ENCODE measurements around the gene PSG6.
"Not testable (repeated sequence)": the region's sequence is repeated elsewhere in the genome, so short reads cannot be mapped to it uniquely, and the experiment has no call there.

Gene PSG6

DNA sequence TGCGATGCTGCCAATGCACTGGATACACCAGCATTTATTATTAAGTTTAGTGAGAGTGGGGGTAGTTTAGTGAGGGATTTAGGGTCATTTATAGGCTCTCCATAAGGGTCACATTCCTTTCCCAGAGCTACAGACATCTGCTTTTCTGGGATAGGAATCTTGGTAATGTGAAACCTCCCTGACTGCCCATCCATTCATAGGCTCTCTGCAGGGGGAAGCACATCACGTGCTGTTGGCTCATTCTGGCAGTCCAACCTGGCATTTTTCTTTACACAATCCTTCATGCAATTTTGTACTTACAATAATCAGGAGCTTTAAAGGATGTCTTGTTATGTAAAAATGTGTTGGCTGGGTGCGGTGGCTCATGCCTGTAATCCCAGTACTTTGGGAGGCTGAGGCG lies 17.1 kb downstream of the PSG6 start:
- DNase-seq, result not testable (repeated sequence)

DNA sequence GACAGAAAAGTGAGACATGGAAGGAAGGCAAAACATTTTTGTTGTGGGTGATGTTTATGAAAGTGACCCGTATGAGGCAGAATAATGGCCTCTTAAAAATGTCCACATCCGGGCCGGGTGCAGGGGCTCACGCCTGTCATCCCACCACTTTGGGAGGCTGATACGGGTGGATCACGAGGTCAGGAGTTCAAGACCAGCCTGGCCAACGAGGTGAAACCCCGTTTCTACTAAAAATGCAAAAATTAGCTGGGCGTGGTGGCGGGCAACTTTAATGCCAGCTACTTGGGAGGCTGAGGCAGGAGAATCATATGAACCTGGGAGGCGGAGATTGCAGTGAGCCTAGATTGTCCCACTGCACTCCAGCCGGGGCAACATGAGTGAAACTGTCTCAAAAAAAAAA lies 18.0 kb downstream of the PSG6 start:
- not testable (repeated sequence) for DNase-seq

DNA sequence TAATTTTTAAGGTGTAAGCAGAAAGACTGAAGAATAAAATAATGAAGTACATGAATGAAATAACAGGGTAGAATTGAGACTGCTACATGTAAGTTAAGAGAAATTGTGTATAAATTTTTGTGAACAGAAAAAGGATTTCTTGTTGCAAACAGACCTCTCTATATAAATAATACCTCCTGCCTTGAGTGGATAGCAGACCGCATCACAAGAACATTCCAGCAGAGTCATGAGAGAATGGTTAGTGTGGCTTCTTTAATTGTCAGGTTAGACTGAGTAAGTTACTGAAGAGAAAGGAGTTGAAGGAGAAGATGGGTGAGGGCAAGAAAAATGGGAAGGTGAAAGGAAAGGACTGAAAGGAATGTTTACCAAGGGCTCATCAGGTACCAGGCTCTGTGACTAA lies 18.6 kb downstream of the PSG6 start:
- not testable (repeated sequence) for DNase-seq

DNA sequence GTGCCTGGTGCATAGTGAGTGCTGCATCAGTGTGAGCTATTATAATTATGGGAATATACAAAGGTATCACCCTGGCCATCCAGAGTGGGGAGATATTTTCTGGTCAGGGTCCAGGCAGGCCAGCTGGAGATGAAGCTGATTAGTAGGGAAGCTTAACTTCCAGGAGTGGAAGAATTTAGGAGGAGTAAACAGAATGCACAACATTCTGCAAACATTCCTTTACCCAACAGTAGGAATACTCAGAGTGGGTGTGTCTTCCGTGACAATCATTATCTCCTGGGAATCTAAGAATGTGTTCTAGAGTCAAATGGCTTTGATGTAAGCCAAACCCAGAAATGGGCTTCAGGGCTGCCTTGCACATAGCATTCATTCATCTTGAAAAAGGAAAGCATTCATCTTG lies 19.0 kb downstream of the PSG6 start:
- DNase-seq, result not testable (repeated sequence)

DNA sequence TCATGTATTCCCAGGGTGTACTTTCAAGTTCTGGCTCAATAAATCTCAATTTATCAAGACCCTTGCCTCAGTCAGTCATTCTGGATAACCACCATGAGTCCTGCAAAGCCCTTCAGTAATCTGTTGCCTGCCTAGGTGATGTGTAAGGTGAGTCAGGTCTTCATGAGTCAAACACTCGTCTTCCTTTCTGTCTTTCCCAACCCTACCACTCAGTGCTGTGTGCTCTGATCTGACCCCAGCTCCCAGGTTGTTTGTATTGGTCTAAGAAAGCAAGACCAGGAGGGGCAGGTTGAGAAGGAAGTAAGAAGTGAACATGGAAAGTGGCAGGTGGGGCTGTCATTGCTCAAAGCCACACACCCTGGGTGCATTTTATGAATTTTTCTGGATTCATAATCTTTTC lies 20.0 kb downstream of the PSG6 start:
- DNase-seq, result not testable (repeated sequence)

DNA sequence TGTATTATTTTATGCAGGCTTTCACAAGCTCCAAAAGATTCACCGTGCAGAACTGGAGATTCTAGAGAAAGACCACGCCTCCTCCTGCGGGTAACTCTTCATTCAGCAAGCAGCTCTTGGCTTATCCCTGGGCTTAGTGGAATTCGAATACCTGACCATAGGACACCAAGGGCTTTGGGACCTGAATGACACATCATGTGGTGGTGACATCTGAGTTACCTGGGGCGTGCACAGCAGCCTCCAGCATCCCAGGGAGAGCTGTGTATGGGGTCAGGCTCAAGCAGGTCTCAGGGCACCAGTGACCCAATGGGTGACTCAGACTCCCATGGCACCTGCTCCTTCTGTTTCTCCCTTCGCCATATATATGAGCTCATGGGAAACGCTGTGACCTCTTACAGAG lies 27.2 kb downstream of the PSG6 start:
- not testable (repeated sequence) for DNase-seq

DNA sequence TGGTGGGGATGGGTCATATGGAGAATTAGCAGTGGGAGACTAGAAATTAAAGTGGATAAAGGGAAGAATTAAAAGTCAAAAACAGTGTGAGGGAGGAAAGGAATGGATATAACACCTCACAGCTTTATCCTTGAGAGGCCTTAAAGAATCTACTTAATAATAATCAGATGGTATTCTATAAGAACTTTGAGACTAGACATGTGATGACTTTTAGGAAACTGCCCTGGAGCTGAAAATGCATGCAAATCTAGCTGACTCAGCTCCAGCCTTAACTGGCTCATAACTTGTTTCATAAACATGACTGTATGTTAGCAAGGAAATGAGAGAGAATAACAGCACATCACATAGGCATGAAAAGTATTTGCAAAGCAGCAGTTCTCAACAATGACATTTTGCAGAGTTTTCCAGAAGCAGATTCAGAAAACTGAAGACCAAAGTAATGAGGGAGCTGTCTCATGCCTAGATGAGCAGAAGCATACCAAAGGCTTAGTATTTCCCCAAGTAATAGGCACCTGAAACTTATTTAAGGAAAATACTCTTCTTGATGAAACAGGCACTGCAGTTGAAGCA lies 29.7 kb downstream of the PSG6 start:
- not testable (repeated sequence) for DNase-seq

DNA sequence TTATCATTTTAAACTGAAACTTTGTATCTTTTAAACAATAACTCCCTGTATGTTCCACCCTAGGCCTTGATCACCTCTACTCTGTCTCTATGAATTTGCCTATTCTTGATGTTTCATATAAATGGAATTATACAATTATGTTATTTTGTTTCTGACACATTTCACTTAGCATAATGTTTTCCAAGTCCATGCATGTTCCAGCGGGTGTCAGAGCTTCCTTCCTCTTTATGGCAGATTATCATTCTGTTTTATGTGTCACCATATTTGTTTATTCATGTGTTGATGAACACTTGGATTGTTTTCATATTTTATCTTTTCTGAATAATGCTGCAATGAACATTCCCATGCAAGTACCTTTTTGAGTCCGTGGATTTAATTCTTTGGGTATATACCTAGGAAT lies 35.0 kb downstream of the PSG6 start:
- DNase-seq, result not testable (repeated sequence)

DNA sequence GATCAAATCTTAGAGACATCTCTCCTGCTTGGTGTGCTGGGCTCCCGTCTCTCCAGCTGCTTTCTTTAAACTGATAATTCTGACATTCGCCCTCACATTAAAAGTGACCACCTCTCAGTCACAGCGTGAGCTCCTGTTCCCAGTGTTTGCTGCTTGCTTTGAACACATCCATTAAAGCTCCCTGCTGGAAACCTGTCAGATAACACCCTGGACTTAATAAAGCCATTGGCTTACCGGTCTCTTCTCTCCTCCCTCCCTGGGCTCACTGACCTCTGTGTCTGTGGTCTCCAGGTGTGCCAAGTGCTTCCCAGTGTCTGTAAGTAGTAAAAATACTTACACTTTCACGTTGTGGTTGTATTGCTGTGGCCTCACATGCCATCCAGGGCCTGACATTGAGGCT lies 35.7 kb downstream of the PSG6 start:
- not testable (repeated sequence) for DNase-seq

DNA sequence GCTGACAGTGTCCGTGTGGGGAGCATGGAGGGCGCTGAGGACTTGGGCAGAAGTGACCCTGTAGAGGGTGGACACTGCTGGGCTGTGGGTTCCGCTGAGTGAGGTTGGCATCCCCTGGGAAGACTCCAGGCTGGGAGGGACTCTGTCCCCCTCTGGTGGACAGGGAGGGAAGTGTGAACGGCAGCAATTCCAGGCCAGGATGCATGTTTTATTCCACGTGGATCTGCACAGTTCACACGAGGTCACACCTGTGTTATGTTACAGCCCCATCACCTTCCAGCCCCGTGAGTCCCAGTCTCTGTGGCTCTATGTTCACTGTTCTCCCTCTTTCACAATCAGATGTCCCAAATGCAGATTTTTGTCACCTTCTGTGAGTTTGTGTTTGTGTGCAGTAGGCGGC lies 36.4 kb downstream of the PSG6 start:
- not testable (repeated sequence) for DNase-seq

DNA sequence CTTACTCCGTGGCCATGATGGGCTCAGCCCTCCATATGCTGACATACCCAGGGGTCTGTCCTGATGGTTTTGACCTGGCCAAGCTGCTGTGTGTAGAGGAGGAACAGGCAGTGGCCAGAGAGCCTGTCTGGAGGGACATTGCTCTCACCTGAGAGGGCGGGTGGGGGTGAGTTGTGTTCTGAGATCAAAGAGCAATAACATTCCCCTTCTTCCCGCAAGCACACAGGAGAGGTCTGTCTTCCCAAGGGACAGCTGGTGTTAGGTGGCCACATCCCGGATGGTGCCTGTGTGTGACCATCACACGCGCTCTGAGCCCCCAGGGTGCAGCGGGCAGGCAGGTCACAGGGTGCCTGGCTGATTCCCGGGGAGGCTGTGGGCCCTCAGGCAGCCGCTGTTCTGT lies 37.1 kb downstream of the PSG6 start:
- not testable (repeated sequence) for DNase-seq

DNA sequence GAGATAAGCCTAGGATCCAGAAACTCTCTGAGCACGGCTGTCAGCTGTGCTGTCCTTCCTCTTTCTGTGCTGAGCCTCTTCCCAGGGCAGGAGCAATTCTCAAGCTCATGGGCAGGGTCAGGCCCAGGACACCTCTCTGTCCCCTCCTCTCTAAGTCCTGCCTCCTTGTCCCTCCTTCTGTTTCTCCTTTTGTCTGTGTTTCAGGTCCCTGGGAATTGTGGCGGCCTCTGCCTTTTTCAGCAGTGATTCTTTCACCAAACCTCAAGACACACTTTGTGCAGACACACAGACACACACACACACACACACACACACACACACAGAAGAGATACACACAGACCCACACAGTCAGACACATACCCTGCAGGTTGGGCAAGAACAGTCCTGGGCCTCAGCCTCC lies 38.1 kb downstream of the PSG6 start, which contains the start of gene PSG1:
Gene PSG1 (minus strand): TSS at position 101 of the 400 bp plus-strand sequence. CDS start 132 bp downstream, outside the sequence.
- DNase-seq, result no peak

DNA sequence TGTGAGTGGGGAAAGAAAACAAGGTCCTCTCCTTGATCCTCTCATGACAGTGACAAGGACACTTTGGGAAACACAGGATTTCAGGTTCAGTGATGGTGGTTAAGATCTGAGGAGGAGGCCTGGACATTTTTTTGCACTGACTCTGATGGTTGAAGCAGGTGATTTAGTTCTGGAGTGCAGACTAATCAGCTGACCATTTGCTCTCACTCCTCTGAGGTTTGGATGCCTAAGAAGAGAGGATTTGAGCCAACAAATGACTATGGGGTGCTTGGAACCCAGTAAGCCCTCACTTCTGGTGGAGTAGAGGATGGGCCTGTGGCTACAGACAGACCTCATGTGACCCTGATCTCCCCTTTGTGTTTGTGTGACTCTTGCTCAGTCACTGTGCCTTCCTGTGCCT lies 41.1 kb downstream of the PSG6 start:
- DNase-seq, result not testable (repeated sequence)

DNA sequence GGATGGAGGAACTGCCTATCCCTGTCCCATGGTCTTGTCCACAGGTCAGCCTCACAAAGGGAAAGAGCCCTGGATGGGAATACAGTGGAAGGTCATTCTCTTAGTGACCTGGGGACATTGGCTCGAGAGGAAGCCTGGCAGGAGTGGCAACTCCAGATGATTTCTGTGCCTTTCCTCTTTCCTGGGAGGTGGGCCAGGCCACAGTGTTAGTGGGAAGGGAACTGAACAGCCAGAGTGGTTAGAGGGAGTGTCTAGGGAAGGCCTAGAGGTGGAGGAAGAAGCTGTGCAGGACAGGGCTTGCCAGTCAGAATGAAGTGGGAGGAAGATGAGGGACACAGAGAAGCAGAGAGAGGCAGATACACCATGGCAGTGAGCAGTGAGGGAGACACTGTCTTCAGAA lies 41.8 kb downstream of the PSG6 start:
- DNase-seq, result not testable (repeated sequence)

DNA sequence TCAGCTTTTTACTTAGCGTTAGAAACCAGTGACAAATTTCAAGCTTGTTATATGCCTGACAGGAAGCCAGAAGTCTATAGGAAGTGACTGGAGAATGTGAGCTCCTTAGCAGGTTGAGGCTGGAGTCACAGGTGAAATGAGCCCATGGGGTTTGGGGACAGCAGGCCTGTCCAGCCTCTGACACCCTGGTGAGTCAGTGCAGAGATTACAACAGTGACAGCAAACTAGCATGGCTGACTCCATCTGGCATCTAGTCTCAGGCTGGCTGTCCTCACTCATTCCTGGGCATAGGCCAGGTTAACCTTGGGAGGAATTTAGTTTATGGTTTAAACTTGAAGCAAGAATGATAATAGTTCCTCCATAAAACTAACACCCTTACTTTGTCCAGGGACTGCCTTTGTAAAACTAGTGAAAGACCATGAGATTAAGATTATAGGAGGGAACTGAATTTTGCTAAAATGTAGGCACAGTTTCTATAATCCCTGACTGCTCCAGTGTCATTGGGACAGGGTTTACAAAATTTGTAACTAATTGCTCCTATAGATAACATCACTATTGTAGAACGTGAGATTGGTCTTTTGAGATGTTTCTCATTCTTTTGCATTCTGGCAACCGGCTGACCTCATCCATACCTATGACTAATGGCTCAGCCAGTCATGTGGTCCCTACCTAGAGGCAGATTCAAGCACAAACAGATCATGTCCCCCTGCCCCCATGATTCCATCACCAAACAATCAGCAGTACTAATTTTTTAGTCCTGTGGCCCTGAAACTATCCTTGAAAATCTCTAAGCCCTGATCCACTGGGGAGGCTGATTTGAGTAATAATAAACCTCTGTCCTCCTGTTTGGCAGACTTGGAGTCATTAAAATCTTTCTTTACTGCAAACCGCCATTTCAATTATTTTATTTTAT lies 42.5 kb downstream of the PSG6 start:
- not testable (repeated sequence) for DNase-seq

DNA sequence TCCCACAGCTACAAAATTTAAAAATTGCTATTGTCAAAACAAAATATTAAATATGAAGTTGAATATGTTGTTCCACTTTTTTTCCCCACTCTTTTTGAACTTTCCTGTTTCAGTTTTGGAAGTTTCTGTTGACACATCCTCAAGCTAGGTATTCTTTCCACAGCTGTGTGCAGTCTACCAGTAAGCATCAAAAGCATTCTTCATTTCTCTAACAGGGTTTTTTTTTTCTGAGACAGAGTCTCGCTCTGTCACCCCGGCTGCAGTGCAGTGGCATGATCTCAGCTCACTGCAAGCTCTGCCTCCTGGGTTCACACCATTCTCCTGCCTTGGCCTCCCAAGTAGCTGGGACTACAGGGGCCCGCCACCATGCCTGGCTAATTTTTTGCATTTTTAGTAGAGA lies 43.6 kb downstream of the PSG6 start:
- DNase-seq, result not testable (repeated sequence)

DNA sequence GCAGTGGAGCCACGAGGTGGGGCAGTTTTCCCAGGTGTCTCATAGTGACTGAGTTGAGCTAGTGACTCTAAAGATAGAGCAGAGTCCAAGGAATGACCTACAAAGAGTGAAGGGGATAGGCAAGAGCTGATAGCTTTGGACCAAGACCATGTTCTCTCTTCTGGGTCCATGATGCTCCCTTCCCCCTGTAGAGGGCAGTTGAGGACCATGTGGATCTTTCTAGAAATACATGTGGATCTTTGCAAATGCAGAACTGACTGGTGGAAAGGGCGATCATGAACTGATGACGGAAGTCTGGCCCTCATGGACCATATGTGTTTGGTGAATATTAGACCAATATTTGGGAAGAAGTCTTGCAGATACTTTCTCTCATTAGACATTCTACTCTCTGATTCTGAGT lies 45.1 kb downstream of the PSG6 start:
- DNase-seq, result no peak

DNA sequence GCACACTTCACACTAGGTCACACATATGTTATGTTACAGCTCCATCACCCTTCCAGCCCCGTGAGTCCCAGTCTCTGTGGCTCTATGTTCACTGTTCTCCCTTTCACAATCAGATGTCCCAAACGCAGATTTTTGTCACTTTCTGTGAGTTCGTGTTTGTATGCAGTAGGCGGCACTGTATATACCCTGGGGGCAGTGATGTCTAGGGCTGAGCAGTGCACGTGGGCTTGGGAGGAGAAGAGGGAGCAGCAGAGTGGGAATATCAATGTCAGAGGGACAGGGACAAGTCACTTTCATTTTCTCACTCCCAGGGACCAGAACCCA lies 60.2 kb downstream of the PSG6 start:
- DNase-seq, result no peak

DNA sequence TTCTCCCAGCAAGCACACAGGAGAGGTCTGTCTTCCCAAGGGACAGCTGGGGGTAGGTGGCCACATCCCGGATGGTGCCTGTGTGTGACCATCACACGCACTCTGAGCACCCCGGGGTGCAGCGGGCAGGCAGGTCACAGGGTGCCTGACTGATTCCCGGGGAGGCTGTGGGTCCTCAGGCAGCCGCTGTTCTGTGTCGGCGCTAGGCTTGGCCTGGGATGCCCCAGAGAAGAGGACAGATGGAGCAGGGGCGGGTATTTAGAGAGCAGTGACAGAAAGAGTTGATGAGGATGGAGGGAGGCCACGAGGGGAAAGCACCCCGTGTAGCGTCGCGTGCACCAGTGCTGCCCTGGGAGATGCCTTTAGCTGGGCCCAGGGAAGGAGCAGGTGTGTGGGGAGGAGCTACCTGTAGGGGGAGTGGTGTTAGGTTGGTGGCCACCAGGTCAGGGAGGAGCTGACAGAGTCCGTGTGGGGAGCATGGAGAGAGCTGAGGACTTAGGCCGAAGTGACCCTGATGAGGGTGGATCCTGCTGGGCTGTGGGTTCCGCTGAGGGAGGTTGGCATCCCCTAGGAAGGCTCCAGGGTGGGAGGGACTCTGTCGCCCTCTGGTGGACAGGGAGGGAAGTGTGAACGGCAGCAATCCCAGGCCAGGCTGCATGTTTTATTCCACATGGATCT lies 60.7 kb downstream of the PSG6 start:
- not testable (repeated sequence) for DNase-seq

DNA sequence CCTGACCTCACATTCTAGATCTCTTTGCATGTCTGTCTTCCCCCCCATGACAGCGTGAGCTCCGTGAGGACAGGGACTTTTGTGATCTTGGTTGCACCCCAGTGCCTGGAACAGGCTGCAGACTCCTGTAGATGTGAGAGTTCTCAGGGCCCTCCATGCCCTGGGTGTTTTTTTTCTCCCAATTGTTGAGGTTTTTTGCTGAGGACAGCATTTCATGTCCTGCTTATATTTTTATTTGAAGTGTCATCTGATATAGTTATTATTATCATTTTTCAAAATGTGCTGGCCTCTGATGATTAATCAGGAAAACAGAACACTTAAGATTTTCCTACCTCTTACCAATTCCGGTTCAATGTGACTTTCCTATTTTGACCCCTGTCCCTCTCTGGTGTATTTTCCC lies 62.9 kb downstream of the PSG6 start:
- DNase-seq, result not testable (repeated sequence)

DNA sequence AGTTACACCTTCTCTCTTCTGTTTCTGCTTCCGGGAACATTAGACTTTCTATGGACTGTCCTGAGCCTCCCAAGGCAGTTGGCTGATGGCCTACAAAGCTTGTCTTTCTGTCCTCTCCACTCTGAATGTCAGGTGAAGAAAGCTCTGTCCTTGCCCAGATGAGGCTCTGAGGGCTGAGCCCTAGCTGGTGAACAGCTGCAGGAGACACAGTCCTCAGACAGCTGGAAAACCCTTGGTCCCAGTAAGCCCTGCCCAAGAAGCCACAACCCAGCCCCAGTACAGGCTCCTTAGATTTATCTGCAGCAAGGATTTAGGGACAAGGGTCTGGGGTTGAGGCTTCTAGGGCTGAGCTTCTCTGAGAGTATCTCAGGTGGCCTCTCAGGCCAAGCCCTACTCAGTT lies 64.5 kb downstream of the PSG6 start:
- DNase-seq, result not testable (repeated sequence)

DNA sequence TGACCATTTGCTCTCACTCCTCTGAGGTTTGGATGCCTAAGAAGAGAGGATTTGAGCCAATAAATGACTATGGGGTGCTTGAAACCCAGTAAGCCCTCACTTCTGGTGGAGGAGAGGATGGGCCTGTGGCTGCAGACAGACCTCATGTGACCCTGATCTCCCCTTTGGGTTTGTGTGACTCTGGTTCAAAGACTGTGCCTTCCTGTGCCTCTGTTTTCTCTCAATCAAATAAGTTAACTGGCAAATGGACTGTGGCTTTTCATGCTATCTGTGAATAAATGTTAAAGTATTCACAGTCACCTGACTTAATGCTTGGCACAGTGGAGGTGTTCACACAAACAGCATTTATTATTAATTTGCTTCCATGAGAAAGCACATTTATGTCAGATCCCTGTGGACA lies 64.9 kb downstream of the PSG6 start:
- DNase-seq, result not testable (repeated sequence)
